Stimulated activated CD4-positive, alpha-beta T cell treated with anti-CD3 and anti-CD28 coated beads, Interleukin-1b, Interleukin-23, amount 100 ng/mL, for 4 hours (primary cell): ENCODE data around the gene LSAMP.

Experiments used
- DNase-seq, 2 donors: peaks; one replicate each; pipeline ENCODE4 v3.0.0-alpha.2; 2020; ENCODE audit warnings: low read depth in 2 of 2

The LSAMP gene

GRCh38 chr3:116164039-116164438 is 281.2 kb downstream of the LSAMP start:
- no peak for DNase-seq

GRCh38 chr3:116161575-116162525 is 283.4 kb downstream of the LSAMP start:
- no peak for DNase-seq

- DNase-seq: no peak
These were observed 284.7 kb downstream of the LSAMP start for GRCh38 chr3:116160594-116160993.

GRCh38 chr3:116155841-116156240 is 289.4 kb downstream of the LSAMP start:
- no peak for DNase-seq

- DNase-seq: no peak
These were observed 290.9 kb downstream of the LSAMP start for GRCh38 chr3:116154389-116154788.

GRCh38 chr3:116153174-116153573 is 292.1 kb downstream of the LSAMP start:
- no peak for DNase-seq

- DNase-seq: no peak
These were observed 294.6 kb downstream of the LSAMP start for GRCh38 chr3:116150655-116151167.

GRCh38 chr3:116148881-116149851 is 296.1 kb downstream of the LSAMP start:
- DNase-seq: no peak

GRCh38 chr3:116145613-116146012 is 299.7 kb downstream of the LSAMP start:
- no peak for DNase-seq

- no peak for DNase-seq
These were observed 303.6 kb downstream of the LSAMP start for GRCh38 chr3:116141724-116142123.

GRCh38 chr3:116140100-116140689 is 305.1 kb downstream of the LSAMP start:
- DNase-seq: no peak

GRCh38 chr3:116139641-116140040 is 305.6 kb downstream of the LSAMP start:
- no peak for DNase-seq

- DNase-seq: no peak
These were observed 309.7 kb downstream of the LSAMP start for GRCh38 chr3:116135457-116136085.

GRCh38 chr3:116129187-116129946 is 315.9 kb downstream of the LSAMP start:
- DNase-seq: no peak

GRCh38 chr3:116127464-116127863 is 317.8 kb downstream of the LSAMP start:
- DNase-seq: no peak

- no peak for DNase-seq
These were observed 321.1 kb downstream of the LSAMP start for GRCh38 chr3:116124166-116124565.

- no peak for DNase-seq
These were observed 326.7 kb downstream of the LSAMP start for GRCh38 chr3:116118475-116119169.

- DNase-seq: no peak
These were observed 330.7 kb downstream of the LSAMP start for GRCh38 chr3:116114586-116114985.

GRCh38 chr3:116112696-116113095 is 332.6 kb downstream of the LSAMP start:
- no peak for DNase-seq

GRCh38 chr3:116111765-116112164 is 333.5 kb downstream of the LSAMP start:
- DNase-seq: no peak
